ENCODE measurements around the gene C20orf173.

Gene C20orf173

DNA sequence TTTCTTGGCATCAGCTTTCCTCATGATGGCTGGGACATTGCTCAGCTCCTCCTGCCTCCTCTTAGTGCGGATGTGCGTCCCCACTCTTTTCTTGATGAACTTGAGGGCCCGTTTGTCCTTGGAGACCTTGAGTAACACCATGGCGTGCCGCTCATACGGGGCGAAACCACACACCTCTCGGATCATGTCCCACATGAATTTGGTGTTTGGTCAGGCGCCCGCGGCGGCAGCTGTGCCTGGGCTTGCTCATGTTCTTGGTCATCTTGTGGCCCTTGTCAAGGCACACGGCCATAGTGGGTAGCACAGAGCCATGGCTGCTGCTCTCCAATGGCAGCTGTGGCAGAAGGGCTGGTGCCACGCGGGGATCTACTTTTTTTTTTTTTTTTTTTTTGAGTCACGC lies 15.0 kb upstream of the C20orf173 start:
- TF ChIP-seq, protein P1, sequence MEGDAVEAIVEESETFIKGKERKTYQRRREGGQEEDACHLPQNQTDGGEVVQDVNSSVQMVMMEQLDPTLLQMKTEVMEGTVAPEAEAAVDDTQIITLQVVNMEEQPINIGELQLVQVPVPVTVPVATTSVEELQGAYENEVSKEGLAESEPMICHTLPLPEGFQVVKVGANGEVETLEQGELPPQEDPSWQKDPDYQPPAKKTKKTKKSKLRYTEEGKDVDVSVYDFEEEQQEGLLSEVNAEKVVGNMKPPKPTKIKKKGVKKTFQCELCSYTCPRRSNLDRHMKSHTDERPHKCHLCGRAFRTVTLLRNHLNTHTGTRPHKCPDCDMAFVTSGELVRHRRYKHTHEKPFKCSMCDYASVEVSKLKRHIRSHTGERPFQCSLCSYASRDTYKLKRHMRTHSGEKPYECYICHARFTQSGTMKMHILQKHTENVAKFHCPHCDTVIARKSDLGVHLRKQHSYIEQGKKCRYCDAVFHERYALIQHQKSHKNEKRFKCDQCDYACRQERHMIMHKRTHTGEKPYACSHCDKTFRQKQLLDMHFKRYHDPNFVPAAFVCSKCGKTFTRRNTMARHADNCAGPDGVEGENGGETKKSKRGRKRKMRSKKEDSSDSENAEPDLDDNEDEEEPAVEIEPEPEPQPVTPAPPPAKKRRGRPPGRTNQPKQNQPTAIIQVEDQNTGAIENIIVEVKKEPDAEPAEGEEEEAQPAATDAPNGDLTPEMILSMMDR (IDR thresholded peaks at IDR 0.05; ENCODE audit: insufficient read depth, low read length, missing control alignments): no peak
- ChIA-PET CTCF (no interaction called here), POLR2A (interaction anchor here (0.6 kb wide), 1 partner anchor 119 kb away, joined by 3 read pairs; no protein-coding TSS in a partner anchor)
- no peak for DNase-seq (ENCODE audit: low read depth, low spot score)
- no peak overlapping the region for H3K4me3 ChIP-seq (ENCODE audit: low read depth, low read length)

DNA sequence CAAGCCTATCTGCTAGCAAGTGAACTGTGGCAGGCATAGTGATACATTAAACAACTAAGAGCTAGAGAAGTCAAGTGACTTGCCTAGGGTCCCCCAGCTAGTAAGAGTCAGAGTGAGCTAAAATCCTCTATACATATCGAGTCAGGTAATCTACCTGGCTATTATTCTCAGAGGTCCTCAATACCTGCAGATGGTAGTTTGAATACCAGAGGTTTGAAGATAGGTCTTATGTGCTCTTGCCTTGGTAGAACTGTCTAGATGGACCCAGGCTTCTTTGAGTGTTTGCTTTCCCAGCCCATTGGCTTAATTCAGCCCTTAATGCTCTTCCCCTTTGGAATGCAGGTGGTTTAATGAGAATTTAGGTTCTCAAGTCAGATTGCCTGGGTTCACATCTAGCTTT lies 13.5 kb upstream of the C20orf173 start:
- DNase-seq (ENCODE audit: low read depth, low spot score): no peak
- H3K4me3 ChIP-seq (ENCODE audit: low read depth, low read length): peak overlapping the region; percentile 84
- POLR2A ChIA-PET: no interaction called here
- TF ChIP-seq, protein P1 (IDR thresholded peaks at IDR 0.05; ENCODE audit: insufficient read depth, low read length, missing control alignments): no peak
- CTCF ChIA-PET: interaction anchor here (1.4 kb wide), 1 partner anchor 10 kb away, joined by 7 read pairs; no protein-coding TSS in a partner anchor

- TF ChIP-seq, protein P1 (IDR thresholded peaks at IDR 0.05; ENCODE audit: insufficient read depth, low read length, missing control alignments): no peak
- CTCF ChIA-PET: interaction anchor here (0.9 to 1.4 kb wide), 2 partner anchors 11 to 659 kb away, joined by 4 to 7 read pairs; no protein-coding TSS in a partner anchor
These were observed 12.6 kb upstream of the C20orf173 start, which contains the start of gene ERGIC3 for GRCh38 chr20:35541783-35542662. ERGIC3 (plus strand) TSS chr20:35542078; CDS start chr20:35542098, 20 bp downstream.

DNA sequence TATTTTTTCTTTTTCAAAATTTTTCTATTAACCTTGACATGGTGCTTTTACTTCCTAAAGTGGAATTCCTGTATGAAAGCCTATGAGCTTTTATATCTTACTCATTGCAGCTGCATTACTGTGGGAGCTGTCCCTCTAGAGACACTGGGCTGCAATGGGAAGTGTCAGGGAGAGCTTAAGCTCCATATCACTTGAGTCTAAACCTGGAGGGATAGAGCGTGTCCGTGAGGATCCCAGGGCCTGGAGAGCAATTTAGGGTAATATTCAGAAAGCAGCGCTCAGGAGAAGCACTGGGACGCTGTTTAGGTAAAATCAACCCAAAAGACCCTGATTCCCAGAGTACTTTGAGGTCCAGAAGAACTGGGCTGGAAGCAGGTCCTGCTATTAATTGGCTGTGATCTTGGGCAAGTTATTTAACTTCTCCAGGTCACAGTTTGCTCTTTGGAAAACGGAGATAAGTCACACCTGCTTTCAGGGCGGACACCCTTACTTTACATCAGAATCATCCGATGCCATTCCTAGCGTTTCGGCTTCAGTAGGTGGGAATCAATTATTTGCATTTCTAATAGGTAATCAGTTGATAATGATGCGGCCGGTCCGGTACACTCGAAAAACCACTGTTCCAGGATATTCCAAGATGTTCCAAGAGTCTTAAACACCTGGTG lies 11.8 kb upstream of the C20orf173 start:
- H3K4me3 ChIP-seq (ENCODE audit: low read depth, low read length): peak overlapping the region; percentile 84
- POLR2A ChIA-PET: no interaction called here
- CTCF ChIA-PET: interaction anchor here (0.6 to 0.9 kb wide), 2 partner anchors 660 to 1188 kb away, joined by 3 to 4 read pairs; no protein-coding TSS in a partner anchor
- DNase-seq (ENCODE audit: low read depth, low spot score): no peak
- TF ChIP-seq, protein P1 (IDR thresholded peaks at IDR 0.05; ENCODE audit: insufficient read depth, low read length, missing control alignments): no peak

More at GRCh38 chr20:35541783-35542662, 12.6 kb upstream of the C20orf173 start, which contains the start of gene ERGIC3:
- peak; percentile 40 for DNase-seq (ENCODE audit: low read depth, low spot score)
- H3K4me3 ChIP-seq (ENCODE audit: low read depth, low read length): peak within 1 kb of the TSS; percentile 84
- POLR2A ChIA-PET: no interaction called here

DNA sequence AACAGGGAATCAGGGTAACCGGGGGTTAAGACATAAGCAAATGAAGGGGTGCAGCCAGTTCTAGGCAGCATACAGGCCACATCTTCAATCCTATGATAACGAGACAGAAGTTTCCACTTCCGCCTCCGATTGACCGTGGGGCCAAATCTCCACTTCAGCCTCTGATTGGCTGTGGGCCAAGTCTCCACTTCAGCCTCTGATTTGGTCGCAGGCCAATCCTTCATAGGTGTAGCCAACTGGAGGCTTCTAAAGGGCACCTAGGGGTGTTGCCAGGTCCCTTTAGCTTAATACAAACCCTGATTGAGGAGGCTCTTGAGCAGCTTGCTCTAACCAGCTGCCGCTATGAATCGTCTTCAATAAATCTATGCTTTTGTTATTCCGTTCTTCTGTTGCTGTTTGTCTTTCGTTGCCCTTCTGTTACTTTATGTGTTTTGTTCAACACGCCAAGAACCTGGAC lies 10.3 kb upstream of the C20orf173 start:
- ChIA-PET CTCF (no interaction called here), POLR2A (no interaction called here)
- TF ChIP-seq, protein P1 (IDR thresholded peaks at IDR 0.05; ENCODE audit: insufficient read depth, low read length, missing control alignments): no peak
- H3K4me3 ChIP-seq (ENCODE audit: low read depth, low read length): no peak overlapping the region
- no peak for DNase-seq (ENCODE audit: low read depth, low spot score)
